ENCODE measurements around the gene DPEP3. TPM values are rescaled to one million over a fixed set of nuclear protein-coding genes. Genes with fewer than 3 reads are reported as not detected.

The DPEP3 gene
- total and polyA plus RNA-seq, 8 donors = not detected

DNA sequence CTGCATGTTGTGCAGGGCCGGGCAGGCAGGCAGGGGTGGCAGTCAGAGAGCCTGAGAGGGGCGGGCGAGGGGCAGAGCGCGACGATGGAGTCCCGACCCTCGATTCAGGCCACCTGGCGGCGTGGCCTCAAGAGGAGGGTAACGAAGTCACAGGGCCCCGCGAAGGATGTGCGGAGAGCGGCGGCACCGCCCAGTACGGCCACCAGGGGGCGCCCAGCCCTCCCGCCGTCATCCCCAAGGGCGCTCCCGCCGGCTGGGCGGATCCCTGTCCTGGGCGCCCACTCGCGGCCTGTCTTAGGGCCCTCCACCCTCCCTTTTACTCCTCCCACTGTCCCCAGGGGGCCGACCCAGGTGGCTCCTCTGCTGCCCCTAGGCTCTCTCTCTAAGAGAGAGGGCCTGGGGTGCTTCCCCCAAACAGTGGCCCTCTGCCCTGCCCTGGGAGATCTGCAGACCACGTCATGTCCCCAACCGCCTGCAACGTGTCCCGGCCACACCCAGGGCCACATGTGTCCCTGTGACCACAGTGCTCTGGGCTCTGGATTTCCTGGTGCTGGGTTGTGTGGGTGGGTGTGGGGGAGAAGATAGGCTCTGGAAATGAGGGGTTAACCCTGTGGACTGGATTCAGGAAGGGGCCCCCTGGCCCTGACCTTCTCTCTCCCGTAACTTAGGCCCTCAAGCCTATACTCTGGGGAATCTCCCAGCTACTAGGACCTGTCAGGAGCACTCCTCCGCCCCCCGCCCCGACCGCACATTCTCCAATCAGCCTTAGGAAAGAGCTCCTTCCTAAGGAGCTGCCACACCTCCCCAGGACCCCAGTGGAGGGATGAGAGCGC lies 13.1 kb upstream of the DPEP3 start:
- Histone ChIP-seq H3K9me3 (no peaks in the 10 kb centered on the region), H3K27ac (peak overlapping the region; percentile 2 to 80 (median 72)), H3K27me3 (no peaks in the 10 kb centered on the region), H3K4me3 (peak overlapping the region; percentile 36 to 44 (median 42)), H3K4me1 (peaks cover 11 to 21% (median 13%) of the 10 kb centered on the region in 4 donors), H3K36me3 (no peaks in the 10 kb centered on the region)
- intact Hi-C loops (cut with DNase I; ENCODE audit: low total_unique reads) = loop anchor here (5.0 kb wide), 1 partner anchor 44 kb away; no protein-coding TSS in a partner anchor
- 12 to 57% (median 18%) methylated on average over 9 to 39 of the region's 39 CpGs for WGBS, 5 donors
- peak; percentile 82 to 93 for DNase-seq
- TF ChIP-seq POLR2AphosphoS5 (IDR thresholded peaks at IDR 0.05) (peak in 2 of 3 donors; percentile 7 to 51), POLR2A (IDR thresholded peaks at IDR 0.05) (no peak), EP300 (IDR thresholded peaks at IDR 0.05) (no peak)
- TF ChIP-seq, protein P1, sequence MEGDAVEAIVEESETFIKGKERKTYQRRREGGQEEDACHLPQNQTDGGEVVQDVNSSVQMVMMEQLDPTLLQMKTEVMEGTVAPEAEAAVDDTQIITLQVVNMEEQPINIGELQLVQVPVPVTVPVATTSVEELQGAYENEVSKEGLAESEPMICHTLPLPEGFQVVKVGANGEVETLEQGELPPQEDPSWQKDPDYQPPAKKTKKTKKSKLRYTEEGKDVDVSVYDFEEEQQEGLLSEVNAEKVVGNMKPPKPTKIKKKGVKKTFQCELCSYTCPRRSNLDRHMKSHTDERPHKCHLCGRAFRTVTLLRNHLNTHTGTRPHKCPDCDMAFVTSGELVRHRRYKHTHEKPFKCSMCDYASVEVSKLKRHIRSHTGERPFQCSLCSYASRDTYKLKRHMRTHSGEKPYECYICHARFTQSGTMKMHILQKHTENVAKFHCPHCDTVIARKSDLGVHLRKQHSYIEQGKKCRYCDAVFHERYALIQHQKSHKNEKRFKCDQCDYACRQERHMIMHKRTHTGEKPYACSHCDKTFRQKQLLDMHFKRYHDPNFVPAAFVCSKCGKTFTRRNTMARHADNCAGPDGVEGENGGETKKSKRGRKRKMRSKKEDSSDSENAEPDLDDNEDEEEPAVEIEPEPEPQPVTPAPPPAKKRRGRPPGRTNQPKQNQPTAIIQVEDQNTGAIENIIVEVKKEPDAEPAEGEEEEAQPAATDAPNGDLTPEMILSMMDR (IDR thresholded peaks at IDR 0.05) = peak in 6 of 7 experiments; percentile 50 to 100 (median 96)

DNA sequence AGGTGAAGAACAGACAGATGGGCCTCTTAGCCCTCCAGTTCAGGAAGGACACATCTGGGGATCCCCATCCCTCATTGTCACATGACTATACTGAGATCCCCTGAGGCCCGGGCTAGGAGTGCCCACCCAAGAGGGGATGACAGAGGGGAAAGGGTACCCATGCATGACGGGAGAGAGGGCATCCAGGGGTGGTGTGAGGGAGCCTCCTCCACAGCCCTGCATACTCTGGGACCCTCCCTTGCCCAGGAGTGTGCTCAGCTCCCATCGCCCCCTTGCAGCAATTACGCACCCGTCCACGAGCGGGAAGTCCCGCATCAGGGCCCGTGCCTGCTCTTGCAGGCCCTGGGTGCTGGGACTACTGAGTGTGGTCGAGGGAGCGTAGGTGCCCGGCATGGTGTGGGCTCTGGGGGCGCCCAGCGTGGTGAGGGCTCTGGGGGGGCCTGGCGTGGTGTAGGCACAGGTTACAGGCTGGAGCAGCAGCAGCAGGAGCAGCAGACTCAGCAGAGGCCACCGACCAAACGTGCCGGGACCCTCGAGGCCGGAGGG lies 12.4 kb upstream of the DPEP3 start:
- peaks cover 11 to 16% (median 13%) of the 10 kb centered on the region in 4 donors for H3K4me1 ChIP-seq
- intact Hi-C loops (cut with DNase I; ENCODE audit: low total_unique reads) = loop anchor here (5.0 kb wide), 1 partner anchor 45 kb away; no protein-coding TSS in a partner anchor
- 57 to 75% (median 73%) methylated on average over 8 to 20 of the region's 20 CpGs for WGBS, 5 donors
- H3K9me3 ChIP-seq = no peaks in the 10 kb centered on the region
- no peaks in the 10 kb centered on the region for H3K27me3 ChIP-seq
- H3K27ac ChIP-seq = peak overlapping the region in 3 of 5 donors; percentile 55 to 80 (median 80)
- TF ChIP-seq, protein P1 (IDR thresholded peaks at IDR 0.05) = no peak
- no peak for TF ChIP-seq POLR2AphosphoS5 (IDR thresholded peaks at IDR 0.05)
- TF ChIP-seq POLR2A (IDR thresholded peaks at IDR 0.05) = no peak
- TF ChIP-seq EP300 (IDR thresholded peaks at IDR 0.05) = no peak
- H3K4me3 ChIP-seq = peak overlapping the region in 3 of 4 donors; percentile 36 to 43 (median 42)
- DNase-seq = no peak
- no peaks in the 10 kb centered on the region for H3K36me3 ChIP-seq

DNA sequence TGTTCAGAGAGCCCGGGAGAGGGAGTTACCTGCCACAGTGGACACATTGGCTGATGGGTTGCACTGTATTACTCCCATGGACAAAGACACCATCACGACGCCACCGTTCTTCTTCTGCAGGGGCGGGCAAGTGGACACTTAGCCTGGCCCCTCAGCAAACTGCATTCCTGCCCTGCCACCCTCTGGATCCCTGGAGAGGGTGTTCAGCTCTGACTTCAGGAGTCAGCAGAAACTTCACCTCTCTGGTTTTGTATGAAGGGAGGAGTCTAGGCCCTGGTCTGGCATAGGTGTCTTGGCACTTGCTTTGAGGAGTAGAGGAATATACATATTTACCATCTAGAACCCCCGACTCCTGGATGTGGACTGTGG lies 9.7 kb upstream of the DPEP3 start:
- H3K4me1 ChIP-seq = peaks cover 11 to 23% (median 16%) of the 10 kb centered on the region in 4 donors
- no peak for TF ChIP-seq POLR2AphosphoS5 (IDR thresholded peaks at IDR 0.05)
- no peak for TF ChIP-seq EP300 (IDR thresholded peaks at IDR 0.05)
- TF ChIP-seq, protein P1 (IDR thresholded peaks at IDR 0.05) = no peak
- no peak for TF ChIP-seq POLR2A (IDR thresholded peaks at IDR 0.05)
- intact Hi-C loops (cut with DNase I; ENCODE audit: low total_unique reads) = loop anchor here (5.0 kb wide), 1 partner anchor 47 kb away; no protein-coding TSS in a partner anchor
- no peaks in the 10 kb centered on the region for H3K27me3 ChIP-seq
- DNase-seq = no peak
- 76 to 84% (median 81%) methylated on average over 5 to 6 of the region's 6 CpGs for WGBS, 5 donors
- H3K4me3 ChIP-seq = no peak overlapping the region
- H3K9me3 ChIP-seq = no peaks in the 10 kb centered on the region
- H3K36me3 ChIP-seq = no peaks in the 10 kb centered on the region
- H3K27ac ChIP-seq = no peak overlapping the region

DNA sequence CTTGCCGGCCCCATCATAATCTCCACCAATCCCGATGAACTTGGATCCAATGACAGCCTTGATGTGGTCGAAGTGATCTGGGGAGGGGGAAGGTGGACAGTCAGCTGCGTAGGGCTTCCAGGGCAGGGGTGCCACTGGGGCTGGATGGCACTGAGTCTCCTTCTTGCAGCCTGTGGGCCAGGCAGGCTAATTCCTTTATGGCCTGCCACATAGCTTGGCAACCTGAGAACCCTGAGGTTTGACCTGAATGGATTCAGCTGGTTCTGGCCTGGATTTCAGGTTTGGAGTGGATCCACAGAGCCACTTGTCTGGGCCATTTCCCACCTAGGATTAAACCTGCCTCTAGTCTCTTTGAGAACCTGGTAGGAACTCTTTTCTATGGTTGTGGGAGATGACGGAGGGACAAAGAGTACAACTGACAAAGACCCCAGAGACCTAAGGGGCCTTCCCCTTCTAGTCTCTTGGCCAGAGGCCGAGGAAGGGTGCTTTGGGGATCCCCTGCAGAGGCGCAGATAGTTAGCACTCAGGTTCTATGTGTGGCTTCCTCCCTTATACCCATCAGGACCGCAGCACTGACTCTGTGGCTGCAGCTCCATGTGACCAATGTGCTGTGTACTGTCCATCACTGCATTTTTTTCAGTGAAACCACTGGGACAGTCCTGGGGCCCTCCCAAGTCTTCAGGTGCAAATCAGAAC lies 9.2 kb upstream of the DPEP3 start:
- H3K4me1 ChIP-seq = peaks cover 11 to 28% (median 19%) of the 10 kb centered on the region in 4 donors
- WGBS, 5 donors = 74 to 85% (median 81%) methylated on average over 7 to 8 of the region's 8 CpGs
- intact Hi-C loops (cut with DNase I; ENCODE audit: low total_unique reads) = loop anchor here (5.0 kb wide), 1 partner anchor 48 kb away; no protein-coding TSS in a partner anchor

More for the DNA sequence above, 9.2 kb upstream of the DPEP3 start:
- Histone ChIP-seq H3K4me3 (no peak overlapping the region), H3K9me3 (no peaks in the 10 kb centered on the region), H3K27ac (no peak overlapping the region), H3K36me3 (no peaks in the 10 kb centered on the region), H3K27me3 (no peaks in the 10 kb centered on the region)
- TF ChIP-seq EP300 (IDR thresholded peaks at IDR 0.05) (no peak), POLR2AphosphoS5 (IDR thresholded peaks at IDR 0.05) (no peak), POLR2A (IDR thresholded peaks at IDR 0.05) (no peak)
- TF ChIP-seq, protein P1 (IDR thresholded peaks at IDR 0.05) = no peak
- DNase-seq = no peak

Measured in stomach (tissue), 9 donors.